Neutrophil (primary cell): ENCODE data around the gene MTERF4.

Experiments used
- H3K27ac ChIP-seq: fragments of 200-600 bp; sonication (generic); 2 replicates; pipeline ENCODE4 v1.5.1; 2016; ENCODE audit warnings: mild to moderate bottlenecking, moderate library complexity
- H3K27me3 ChIP-seq: fragments of 200-600 bp; sonication (generic); 2 replicates; pipeline ENCODE4 v1.6.0; 2016; ENCODE audit warnings: mild to moderate bottlenecking
- H3K36me3 ChIP-seq: fragments of 200-600 bp; sonication (generic); 2 replicates; pipeline ENCODE4 v1.5.1; 2017
- H3K4me1 ChIP-seq, 2 experiments: fragments of 200-600 bp in 1 of 2; sonication (generic) in 1 of 2; 1 replicate in 1 of 2; 2 replicates in 1 of 2; pipeline versions ENCODE4 v1.5.1 to v1.6.1; 2013 to 2016; ENCODE audit warnings: low read depth in 1 of 2, low read length in 1 of 2, mild to moderate bottlenecking in 1 of 2, moderate library complexity in 1 of 2; ENCODE audit not compliant: control insufficient read depth in 1 of 2, insufficient read depth in 1 of 2
- H3K4me3 ChIP-seq, 2 experiments: fragments of 200-600 bp in 1 of 2; sonication (generic) in 1 of 2; 1 replicate in 1 of 2; 2 replicates in 1 of 2; pipeline ENCODE4 v1.5.1; 2013 to 2016; ENCODE audit warnings: low read depth in 1 of 2, low read length in 1 of 2, mild to moderate bottlenecking in 1 of 2, moderate library complexity in 1 of 2
- H3K9me3 ChIP-seq: fragments of 200-600 bp; sonication (generic); 2 replicates; pipeline ENCODE4 v1.5.1; 2016
- CTCF ChIP-seq: fragments of 200-600 bp; sonication (generic); IDR thresholded peaks from 2 replicates; pipeline ENCODE4 v1.5.1; 2016; ENCODE audit warnings: antibody characterized with exemption

Gene MTERF4

GRCh38 chr2:241068136-241068941 lies 33.7 kb downstream of the MTERF4 start:
- peaks cover 16% of the 10 kb centered on the region for H3K27me3 ChIP-seq
- H3K4me1 ChIP-seq: no peaks in the 10 kb centered on the region
- no peaks in the 10 kb centered on the region for H3K36me3 ChIP-seq

GRCh38 chr2:241067501-241068135 lies 34.5 kb downstream of the MTERF4 start:
- H3K27me3 ChIP-seq: peaks cover 24% of the 10 kb centered on the region
- no peaks in the 10 kb centered on the region for H3K9me3 ChIP-seq
- H3K4me3 ChIP-seq: no peak overlapping the region
- TF ChIP-seq CTCF: no peak
- no peak overlapping the region for H3K27ac ChIP-seq
- no peaks in the 10 kb centered on the region for H3K4me1 ChIP-seq
- H3K36me3 ChIP-seq: no peaks in the 10 kb centered on the region

More at GRCh38 chr2:241068136-241068941, 33.7 kb downstream of the MTERF4 start:
- H3K9me3 ChIP-seq: no peaks in the 10 kb centered on the region
- no peak for TF ChIP-seq CTCF
- no peak overlapping the region for H3K27ac ChIP-seq
- no peak overlapping the region for H3K4me3 ChIP-seq

- Histone ChIP-seq H3K4me3 (no peak overlapping the region), H3K4me1 (no peaks in the 10 kb centered on the region), H3K36me3 (no peaks in the 10 kb centered on the region), H3K27me3 (peaks cover 24% of the 10 kb centered on the region), H3K9me3 (no peaks in the 10 kb centered on the region), H3K27ac (no peak overlapping the region)
- TF ChIP-seq CTCF: no peak
These were observed 35.2 kb downstream of the MTERF4 start for GRCh38 chr2:241066893-241067341.

- no peaks in the 10 kb centered on the region for H3K9me3 ChIP-seq
- TF ChIP-seq CTCF: no peak
- peaks cover 24% of the 10 kb centered on the region for H3K27me3 ChIP-seq
These were observed 35.8 kb downstream of the MTERF4 start for GRCh38 chr2:241066171-241066892.

GRCh38 chr2:241065355-241065803 lies 36.7 kb downstream of the MTERF4 start:
- Histone ChIP-seq H3K9me3 (no peaks in the 10 kb centered on the region), H3K4me1 (no peaks in the 10 kb centered on the region), H3K4me3 (no peak overlapping the region), H3K36me3 (no peaks in the 10 kb centered on the region), H3K27ac (no peak overlapping the region), H3K27me3 (peaks cover 24% of the 10 kb centered on the region)
- TF ChIP-seq CTCF: no peak

More at GRCh38 chr2:241066171-241066892, 35.8 kb downstream of the MTERF4 start:
- no peaks in the 10 kb centered on the region for H3K4me1 ChIP-seq
- H3K36me3 ChIP-seq: no peaks in the 10 kb centered on the region
- no peak overlapping the region for H3K4me3 ChIP-seq
- no peak overlapping the region for H3K27ac ChIP-seq
